HEK293 (cell line): ENCODE results near the gene RNH1.

Experiments used
- RBAK ChIP-seq: fragments of 450-650 bp; formaldehyde crosslinking; IDR thresholded peaks from 2 replicates; pipeline ENCODE4 v1.5.1; 2016; ENCODE audit warnings: missing biosample characterization, missing genetic modification characterization
- ZNF155 ChIP-seq: fragments of 450-650 bp; formaldehyde crosslinking; IDR thresholded peaks from 2 replicates; pipeline ENCODE4 v1.5.1; 2016; ENCODE audit warnings: missing biosample characterization, missing genetic modification characterization
- ZNF239 ChIP-seq: fragments of 450-650 bp; formaldehyde crosslinking; IDR thresholded peaks from 2 replicates; pipeline ENCODE4 v1.5.1; 2016; ENCODE audit warnings: missing biosample characterization, missing genetic modification characterization
- ZNF623 ChIP-seq: fragments of 450-650 bp; formaldehyde crosslinking; IDR thresholded peaks from 2 replicates; pipeline ENCODE4 v1.5.1; 2016; ENCODE audit warnings: missing biosample characterization, missing genetic modification characterization
- ZNF645 ChIP-seq: fragments of 450-650 bp; formaldehyde crosslinking; IDR thresholded peaks from 2 replicates; pipeline ENCODE4; 2016; ENCODE audit warnings: missing biosample characterization, missing genetic modification characterization
- ZNF664 ChIP-seq: fragments of 450-650 bp; formaldehyde crosslinking; IDR thresholded peaks from 2 replicates; pipeline ENCODE4 v1.5.1; 2016; ENCODE audit warnings: missing biosample characterization, missing genetic modification characterization

DNA sequence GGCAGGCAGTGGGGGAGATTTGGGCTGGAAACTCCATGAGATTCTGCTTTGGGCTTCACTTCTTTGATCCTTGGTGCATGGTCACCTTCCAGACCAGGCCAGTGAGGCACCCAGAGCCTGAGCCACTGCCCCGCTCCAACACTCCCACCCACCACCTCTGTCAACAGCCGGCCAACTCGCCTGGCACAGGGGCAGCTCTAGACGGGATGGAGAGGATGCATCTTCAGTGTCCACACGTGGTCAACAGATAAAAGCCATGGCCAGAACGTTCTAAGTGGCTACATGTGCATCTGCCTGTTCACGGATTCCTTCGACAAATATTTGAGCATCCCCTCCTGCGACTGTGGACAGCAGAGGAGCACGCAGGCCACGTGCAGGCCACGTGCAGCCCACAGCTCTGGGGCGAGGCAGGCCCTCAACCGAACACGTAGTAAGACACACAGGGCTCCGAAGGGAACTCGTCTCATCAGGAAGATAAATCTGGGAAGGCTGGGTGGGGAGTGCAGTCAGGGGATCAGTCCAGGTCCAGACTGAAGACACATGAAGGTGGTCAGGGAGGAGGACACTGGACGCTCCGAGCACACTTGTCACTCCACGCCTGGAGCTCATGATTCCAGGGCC, 31.5 kb upstream of the RNH1 start:
- TF ChIP-seq ZNF239, result no peak
- TF ChIP-seq ZNF664 (tag by site-specific recombination), result no peak
- TF ChIP-seq ZNF645 (tag by site-specific recombination), result no peak
- no peak for TF ChIP-seq RBAK (tag by site-specific recombination)
- TF ChIP-seq ZNF155 (tag by site-specific recombination), result no peak
- TF ChIP-seq ZNF623 (tag by site-specific recombination), result no peak
